Endothelial cell of umbilical vein (primary cell): Measurements from ENCODE around the gene ANKS1B. TPM values are rescaled to one million over a fixed set of nuclear protein-coding genes. Genes with fewer than 3 reads are reported as not detected.

Experiments used
- BruUV-seq: library from RNA; stranded (reverse); fragments of 400-500 nt; replicated peaks from 2 replicates; lab custom pipeline; 2021; lab: Mats Ljungman, UMichigan
- CTCF ChIA-PET: fragments of 300-600, 350-600 bp; sonication (Branson Sonifier 250); formaldehyde crosslinking; loops from one replicate; lab custom pipeline; 2021; ENCODE audit warnings: antibody characterized with exemption, inconsistent platforms; lab: Charles Lee
- POLR2A ChIA-PET: fragments of 300-600, 350-600 bp; sonication (Branson Sonifier 250); formaldehyde crosslinking; loops from one replicate; lab custom pipeline; 2021; ENCODE audit warnings: antibody characterized with exemption, inconsistent platforms; lab: Charles Lee
- DNase-seq: peaks from one replicate; pipeline ENCODE4 v3.0.0-alpha.2; 2011; ENCODE audit warnings: low read depth, low spot score
- FAIRE-seq: peaks from 2 replicates; lab custom pipeline; 2011; peaks lifted over from hg19 to GRCh38; lab: Jason Lieb, UNC
- H2AFZ ChIP-seq: 2 replicates; pipeline ENCODE4 v1.6.0; 2012; ENCODE audit warnings: low read depth, low read length, control low read depth, inconsistent platforms
- H3K27ac ChIP-seq: 2 replicates; pipeline ENCODE4 v1.5.1; 2011; ENCODE audit warnings: low read depth, mild to moderate bottlenecking, control low read depth, low read length, moderate library complexity; ENCODE audit not compliant: insufficient read depth
- H3K27me3 ChIP-seq, 2 experiments: 2 replicates each; pipeline versions ENCODE4 v1.6.0 to v1.6.1; 2011; ENCODE audit warnings: low read length in 2 of 2, mixed read lengths in 1 of 2; ENCODE audit not compliant: control insufficient read depth in 2 of 2, insufficient read depth in 2 of 2
- H3K36me3 ChIP-seq, 2 experiments: 2 replicates in 1 of 2; 3 replicates in 1 of 2; pipeline ENCODE4 v1.5.1; 2011; ENCODE audit warnings: low read length in 2 of 2, mild to moderate bottlenecking in 1 of 2, moderate library complexity in 1 of 2; ENCODE audit not compliant: control insufficient read depth in 2 of 2, insufficient read depth in 2 of 2; ENCODE audit errors: extremely low read depth in 1 of 2
- H3K4me1 ChIP-seq: 3 replicates; pipeline ENCODE4 v1.5.1; 2011; ENCODE audit warnings: mild to moderate bottlenecking, low read length; ENCODE audit not compliant: control insufficient read depth, insufficient read depth; ENCODE audit errors: extremely low read depth
- H3K4me2 ChIP-seq: 2 replicates; pipeline ENCODE4 v1.6.1; 2011; ENCODE audit warnings: low read length, control low read depth, mixed read lengths; ENCODE audit not compliant: insufficient read depth
- H3K4me3 ChIP-seq, 3 experiments: fragments of 200-600 bp in 1 of 3; sonication (generic), shearing (Covaris generic) in 1 of 3; replicated peaks in 1 of 3; 2 replicates each; pipeline ENCODE4 v1.5.1; 2011 to 2016; ENCODE audit warnings: control low read depth in 3 of 3, low read length in 3 of 3, mild to moderate bottlenecking in 2 of 3, inconsistent platforms in 1 of 3, low read depth in 1 of 3, moderate library complexity in 1 of 3; ENCODE audit not compliant: insufficient read depth in 1 of 3
- H3K79me2 ChIP-seq: 2 replicates; pipeline ENCODE4 v1.6.0; 2012; ENCODE audit warnings: low read length, inconsistent platforms; ENCODE audit not compliant: control insufficient read depth, insufficient read depth
- H3K9ac ChIP-seq: replicated peaks from 2 replicates; pipeline ENCODE3; 2011; ENCODE audit warnings: low read length, control low read depth; ENCODE audit not compliant: insufficient read depth; ENCODE audit errors: extremely low read depth
- H3K9me1 ChIP-seq: replicated peaks from 3 replicates; pipeline ENCODE4 v1.6.0; 2011; ENCODE audit warnings: mild to moderate bottlenecking, low read length; ENCODE audit not compliant: control insufficient read depth, insufficient read depth; ENCODE audit errors: extremely low read depth
- H3K9me3 ChIP-seq: replicated peaks from 2 replicates; pipeline ENCODE4 v1.5.1; 2012; ENCODE audit warnings: low read length, inconsistent platforms; ENCODE audit not compliant: control insufficient read depth, insufficient read depth
- H4K20me1 ChIP-seq: replicated peaks from 2 replicates; pipeline ENCODE3; 2011; ENCODE audit warnings: mild to moderate bottlenecking, low read length; ENCODE audit not compliant: control insufficient read depth, insufficient read depth; ENCODE audit errors: extremely low read depth
- CTCF ChIP-seq, 2 donors: IDR thresholded peaks; 1 replicate in 1 of 2; 2 replicates in 1 of 2; pipeline ENCODE4 v1.5.1; 2011; ENCODE audit warnings: low read length in 2 of 2, mild to moderate bottlenecking in 2 of 2, moderate library complexity in 2 of 2, control low read depth in 1 of 2, inconsistent platforms in 1 of 2, low read depth in 1 of 2; ENCODE audit not compliant: insufficient read depth in 1 of 2; ENCODE audit errors: extremely low read depth in 1 of 2
- EZH2 ChIP-seq: IDR thresholded peaks from 2 replicates; pipeline ENCODE4 v1.6.1; 2012; ENCODE audit warnings: borderline replicate concordance, low read depth, mild to moderate bottlenecking, moderate library complexity, low read length, inconsistent platforms; ENCODE audit not compliant: severe bottlenecking
- FOS ChIP-seq: IDR thresholded peaks from 2 replicates; pipeline ENCODE4 v1.6.1; 2011; ENCODE audit warnings: mild to moderate bottlenecking, low read length, moderate library complexity, borderline replicate concordance; ENCODE audit not compliant: insufficient read depth
- JUN ChIP-seq: IDR thresholded peaks from 2 replicates; pipeline ENCODE4 v1.6.1; 2011; ENCODE audit warnings: borderline replicate concordance, low read depth; ENCODE audit not compliant: insufficient read length, insufficient read depth
- MAX ChIP-seq: IDR thresholded peaks from 2 replicates; pipeline ENCODE4 v1.6.1; 2011; ENCODE audit not compliant: insufficient read depth, insufficient read length
- POLR2AphosphoS5 ChIP-seq: IDR thresholded peaks from 2 replicates; pipeline ENCODE4 v1.6.1; 2012; ENCODE audit warnings: low read depth, mild to moderate bottlenecking, control low read depth, low read length, moderate library complexity; ENCODE audit not compliant: insufficient read depth
- dilution Hi-C: fragments of 300-500 bp; cut with MboI; formaldehyde crosslinking; loops from one replicate; pipeline ENCODE4 v1.15.0; 2019; ENCODE audit warnings: low sequenced_read_pairs; ENCODE audit not compliant: extremely low pct_ligation_motif_present
- intact Hi-C: fragments of 100-400 bp; cut with micrococcal nuclease; formaldehyde crosslinking; loops from one replicate; pipeline ENCODE4 v1.10.0; 2022
- polyA plus RNA-seq, 4 experiments: library from polyadenylated mRNA; depleted of rRNA in 3 of 4; stranded (reverse) in 3 of 4; unstranded in 1 of 4; fragments of >200 nt; gene quantifications; 2 replicates each; pipeline versions ENCODE4 v1.2.1 to v1.2.3, GENCODE V29; 2011 to 2012; ENCODE audit warnings: missing spikeins in 1 of 4
- total RNA-seq: library from RNA; stranded (reverse); gene quantifications from 2 replicates; pipeline ENCODE4 v1.2.3, GENCODE V29; 2021

The ANKS1B gene
- total and polyA plus RNA-seq, 2 donors (not counting 3 experiments of a cell fraction or from before 2014, with no cell fraction given), result 0.15 to 0.38 TPM

GRCh38 chr12:98955284-98955683, 1029.5 kb downstream of the ANKS1B start:
- Histone ChIP-seq H3K36me3 (no peaks in the 10 kb centered on the region), H3K27ac (no peak overlapping the region)
- no peak for FAIRE-seq

More at GRCh38 chr12:98955284-98955683, 1029.5 kb downstream of the ANKS1B start:
- Histone ChIP-seq H2AFZ (no peak overlapping the region), H3K4me3 (no peak overlapping the region), H3K9me3 (no peaks in the 10 kb centered on the region), H3K27me3 (no peaks in the 10 kb centered on the region), H3K4me1 (no peaks in the 10 kb centered on the region), H3K9ac (no peak overlapping the region), H4K20me1 (no peaks in the 10 kb centered on the region), H3K79me2 (no peaks in the 10 kb centered on the region), H3K4me2 (no peak overlapping the region), H3K9me1 (no peaks in the 10 kb centered on the region)
- no TSS peak for BruUV-seq
- DNase-seq, result peak; percentile 21
- CTCF ChIA-PET, result interaction anchor here (0.7 to 2.7 kb wide), 4 partner anchors 23 to 1450 kb away, joined by 3 to 7 read pairs (median 3); no protein-coding TSS in a partner anchor
- dilution Hi-C loops (no loop called here), intact Hi-C loops (loop anchor here (2.0 kb wide), 1 partner anchor 44 kb away; no protein-coding TSS in a partner anchor)
- TF ChIP-seq CTCF (IDR thresholded peaks at IDR 0.05; ENCODE audit: extremely low read depth in 1 of 2, insufficient read depth in 1 of 2, low read depth in 1 of 2, low read length in 2 of 2) (peak; percentile 16 to 33), FOS (no peak), JUN (no peak), MAX (no peak), POLR2AphosphoS5 (no peak), EZH2 (no peak)
- POLR2A ChIA-PET, result no interaction called here
